ENCODE data around the gene GPR139. TPM values are rescaled to one million over a fixed set of nuclear protein-coding genes. Genes with fewer than 3 reads are reported as not detected.

Gene GPR139
- polyA plus RNA-seq, 1 of the 3 experiments (the other 2 are of a cell fraction): not detected

- WGBS (ENCODE audit: low lambda C conversion rate): 5% methylated on average over 1 of the region's 1 CpG
- H3K9me2 ChIP-seq: no peaks in the 10 kb centered on the region
- no peak overlapping the region for H3K4me3 ChIP-seq (ENCODE audit: low read depth in 2 of 2, low read length in 1 of 2)
- no peak overlapping the region for H3K4me2 ChIP-seq
- H3F3A ChIP-seq (replicated peaks; ENCODE audit: insufficient read depth): no peaks in the 10 kb centered on the region
- H3K79me2 ChIP-seq (ENCODE audit: insufficient read depth): no peaks in the 10 kb centered on the region
- no peaks in the 10 kb centered on the region for H4K20me1 ChIP-seq (ENCODE audit: insufficient read depth)
- H3K4me1 ChIP-seq (ENCODE audit: control insufficient read depth in 1 of 2, insufficient read depth in 2 of 2, low read depth in 1 of 2, low read length in 1 of 2): no peaks in the 10 kb centered on the region
- CTCF ChIA-PET: no interaction called here
- TF ChIP-seq MAX (IDR thresholded peaks at IDR 0.05; ENCODE audit: low read depth) (no peak), RAD21 (IDR thresholded peaks at IDR 0.05; ENCODE audit: low read length) (no peak), TCF12 (IDR thresholded peaks at IDR 0.05) (no peak), TAF1 (IDR thresholded peaks at IDR 0.05; ENCODE audit: borderline replicate concordance, low read depth, low read length) (no peak), POLR2AphosphoS5 (IDR thresholded peaks at IDR 0.05; ENCODE audit: low read depth, low read length) (no peak), ELF1 (IDR thresholded peaks at IDR 0.05) (no peak), MEF2A (IDR thresholded peaks at IDR 0.05; ENCODE audit: borderline replicate concordance, low read depth) (no peak), YY1 (IDR thresholded peaks at IDR 0.05; ENCODE audit: low read depth) (no peak), EP300 (IDR thresholded peaks at IDR 0.05; ENCODE audit: borderline replicate concordance in 1 of 2, low read depth in 1 of 2, low read length in 1 of 2) (no peak), RXRA (IDR thresholded peaks at IDR 0.05; ENCODE audit: borderline replicate concordance, low read depth) (no peak), TEAD4 (IDR thresholded peaks at IDR 0.05; ENCODE audit: borderline replicate concordance, insufficient read depth) (no peak), GATA2 (CRISPR knock-in tag; IDR thresholded peaks at IDR 0.05) (no peak), CTCF (IDR thresholded peaks at IDR 0.05) (no peak), NRF1 (IDR thresholded peaks at IDR 0.05; ENCODE audit: low read depth, low read length) (no peak)
- TF ChIP-seq, protein P1, sequence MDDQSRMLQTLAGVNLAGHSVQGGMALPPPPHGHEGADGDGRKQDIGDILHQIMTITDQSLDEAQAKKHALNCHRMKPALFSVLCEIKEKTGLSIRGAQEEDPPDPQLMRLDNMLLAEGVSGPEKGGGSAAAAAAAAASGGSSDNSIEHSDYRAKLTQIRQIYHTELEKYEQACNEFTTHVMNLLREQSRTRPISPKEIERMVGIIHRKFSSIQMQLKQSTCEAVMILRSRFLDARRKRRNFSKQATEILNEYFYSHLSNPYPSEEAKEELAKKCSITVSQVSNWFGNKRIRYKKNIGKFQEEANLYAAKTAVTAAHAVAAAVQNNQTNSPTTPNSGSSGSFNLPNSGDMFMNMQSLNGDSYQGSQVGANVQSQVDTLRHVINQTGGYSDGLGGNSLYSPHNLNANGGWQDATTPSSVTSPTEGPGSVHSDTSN (IDR thresholded peaks at IDR 0.05): no peak
- DNase-seq: no peak
- POLR2A ChIA-PET: no interaction called here
- no peaks in the 10 kb centered on the region for H3K27me3 ChIP-seq (ENCODE audit: insufficient read depth)
- no peak overlapping the region for H2AFZ ChIP-seq (ENCODE audit: low read depth)
- no peak overlapping the region for H3K27ac ChIP-seq (ENCODE audit: low read depth in 2 of 2, low read length in 1 of 2)
- no peak overlapping the region for H3K9ac ChIP-seq
- no peaks in the 10 kb centered on the region for H3K9me3 ChIP-seq
- H3K36me3 ChIP-seq (replicated peaks in 1 of 2; ENCODE audit: control insufficient read depth in 1 of 2, insufficient read depth in 2 of 2, low read length in 1 of 2): no peaks in the 10 kb centered on the region
These were observed 28.8 kb upstream of the GPR139 start for GRCh38 chr16:20102521-20102920.

DNA sequence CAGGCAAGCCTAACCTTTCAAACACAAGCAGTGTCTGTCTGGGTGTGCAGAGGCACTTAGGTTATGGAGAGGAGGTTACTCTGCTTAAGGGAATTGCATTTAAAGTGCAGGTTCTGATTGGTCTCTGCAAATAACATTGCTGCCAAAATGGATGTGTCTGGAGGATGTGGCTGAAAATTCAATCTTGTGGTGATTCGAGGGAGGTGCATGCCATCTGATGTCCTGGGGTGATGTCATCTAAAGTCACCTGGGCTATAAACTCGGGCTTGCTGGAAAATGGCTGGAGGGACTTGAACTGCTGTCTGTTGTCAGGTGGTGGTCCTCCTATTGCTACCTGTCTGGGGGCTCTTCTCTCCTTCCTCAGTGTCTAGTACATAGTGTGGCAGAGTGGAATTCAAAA, 28.3 kb upstream of the GPR139 start:
- no peak for DNase-seq
- Histone ChIP-seq H3K9me2 (no peaks in the 10 kb centered on the region), H3K4me1 (ENCODE audit: control insufficient read depth in 1 of 2, insufficient read depth in 2 of 2, low read depth in 1 of 2, low read length in 1 of 2) (no peaks in the 10 kb centered on the region), H3K36me3 (replicated peaks in 1 of 2; ENCODE audit: control insufficient read depth in 1 of 2, insufficient read depth in 2 of 2, low read length in 1 of 2) (no peaks in the 10 kb centered on the region), H3K27ac (ENCODE audit: low read depth in 2 of 2, low read length in 1 of 2) (no peak overlapping the region), H3F3A (replicated peaks; ENCODE audit: insufficient read depth) (no peaks in the 10 kb centered on the region), H3K79me2 (ENCODE audit: insufficient read depth) (no peaks in the 10 kb centered on the region), H3K9me3 (no peaks in the 10 kb centered on the region), H2AFZ (ENCODE audit: low read depth) (no peak overlapping the region), H3K4me2 (no peak overlapping the region), H4K20me1 (ENCODE audit: insufficient read depth) (no peaks in the 10 kb centered on the region), H3K9ac (no peak overlapping the region), H3K4me3 (ENCODE audit: low read depth in 2 of 2, low read length in 1 of 2) (no peak overlapping the region), H3K27me3 (ENCODE audit: insufficient read depth) (no peaks in the 10 kb centered on the region)
- TF ChIP-seq FOXM1 (IDR thresholded peaks at IDR 0.05; ENCODE audit: low read depth) (no peak), RAD21 (IDR thresholded peaks at IDR 0.05; ENCODE audit: low read length) (no peak), NRF1 (IDR thresholded peaks at IDR 0.05; ENCODE audit: low read depth, low read length) (no peak), TAF1 (IDR thresholded peaks at IDR 0.05; ENCODE audit: borderline replicate concordance, low read depth, low read length) (no peak), TEAD4 (IDR thresholded peaks at IDR 0.05; ENCODE audit: borderline replicate concordance, insufficient read depth) (no peak), SIN3A (IDR thresholded peaks at IDR 0.05; ENCODE audit: borderline replicate concordance, low read depth, low read length) (no peak), GABPA (IDR thresholded peaks at IDR 0.05; ENCODE audit: low read depth) (no peak), CHD2 (IDR thresholded peaks at IDR 0.05; ENCODE audit: low read length, partially characterized antibody) (no peak), NFIC (IDR thresholded peaks at IDR 0.05; ENCODE audit: borderline replicate concordance) (no peak)
- TF ChIP-seq, protein P2, sequence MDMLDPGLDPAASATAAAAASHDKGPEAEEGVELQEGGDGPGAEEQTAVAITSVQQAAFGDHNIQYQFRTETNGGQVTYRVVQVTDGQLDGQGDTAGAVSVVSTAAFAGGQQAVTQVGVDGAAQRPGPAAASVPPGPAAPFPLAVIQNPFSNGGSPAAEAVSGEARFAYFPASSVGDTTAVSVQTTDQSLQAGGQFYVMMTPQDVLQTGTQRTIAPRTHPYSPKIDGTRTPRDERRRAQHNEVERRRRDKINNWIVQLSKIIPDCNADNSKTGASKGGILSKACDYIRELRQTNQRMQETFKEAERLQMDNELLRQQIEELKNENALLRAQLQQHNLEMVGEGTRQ (IDR thresholded peaks at IDR 0.05; ENCODE audit: borderline replicate concordance, low read depth, low read length): no peak
- 0% methylated on average over 2 of the region's 2 CpGs for WGBS (ENCODE audit: low lambda C conversion rate)
- ChIA-PET CTCF (no interaction called here), POLR2A (no interaction called here)
